SH-SY5Y (cell line): Measurements from ENCODE around the gene PRKAA2.

Experiments used
- GATA2 ChIP-seq: IDR thresholded peaks from 2 replicates; pipeline ENCODE4 v1.6.1; 2011; ENCODE audit warnings: mild to moderate bottlenecking, low read depth, low read length
- GATA3 ChIP-seq: IDR thresholded peaks from 2 replicates; pipeline ENCODE4 v1.6.1; 2011; ENCODE audit warnings: low read depth, mild to moderate bottlenecking, low read length, moderate library complexity

DNA sequence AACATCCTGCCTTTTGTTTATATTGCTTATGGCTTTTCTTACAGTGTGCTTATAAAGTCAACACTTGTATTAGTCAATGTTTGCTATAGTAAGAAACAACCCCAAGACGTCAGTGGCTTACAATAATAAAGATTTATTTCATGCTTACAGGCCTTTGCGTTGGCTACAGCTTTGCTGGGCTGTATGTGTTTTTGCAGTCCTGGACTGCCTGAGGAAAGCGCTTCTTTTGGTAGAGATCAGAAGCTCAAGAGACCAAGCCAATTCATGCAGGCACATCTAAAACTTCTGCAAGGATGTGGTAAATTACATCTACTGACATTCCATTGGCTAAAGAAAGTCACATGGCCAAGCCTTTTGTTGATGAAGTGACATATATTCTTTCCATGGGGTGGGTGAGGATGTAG lies 17.5 kb upstream of the PRKAA2 start:
- TF ChIP-seq GATA2, result no peak
- TF ChIP-seq GATA3, result no peak
